HL-60 (cell line): ENCODE measurements around the gene METTL25B.

Experiments used
- POLR2AphosphoS5 ChIP-seq: IDR thresholded peaks from 2 replicates; pipeline ENCODE4 v1.6.1; 2012; ENCODE audit warnings: low read depth
- SPI1 ChIP-seq: IDR thresholded peaks from 2 replicates; pipeline ENCODE4 v1.6.1; 2012; ENCODE audit warnings: low read depth, mild to moderate bottlenecking, borderline replicate concordance
- TF ChIP-seq, protein P1 (sequence below): IDR thresholded peaks from one replicate; pipeline ENCODE4 v1.5.1; 2011; ENCODE audit warnings: low read length, control low read depth, inconsistent platforms; ENCODE audit not compliant: insufficient read depth

GRCh38 chr1:156773607-156774006 lies 45.3 kb downstream of the METTL25B start:
- TF ChIP-seq, protein P1, sequence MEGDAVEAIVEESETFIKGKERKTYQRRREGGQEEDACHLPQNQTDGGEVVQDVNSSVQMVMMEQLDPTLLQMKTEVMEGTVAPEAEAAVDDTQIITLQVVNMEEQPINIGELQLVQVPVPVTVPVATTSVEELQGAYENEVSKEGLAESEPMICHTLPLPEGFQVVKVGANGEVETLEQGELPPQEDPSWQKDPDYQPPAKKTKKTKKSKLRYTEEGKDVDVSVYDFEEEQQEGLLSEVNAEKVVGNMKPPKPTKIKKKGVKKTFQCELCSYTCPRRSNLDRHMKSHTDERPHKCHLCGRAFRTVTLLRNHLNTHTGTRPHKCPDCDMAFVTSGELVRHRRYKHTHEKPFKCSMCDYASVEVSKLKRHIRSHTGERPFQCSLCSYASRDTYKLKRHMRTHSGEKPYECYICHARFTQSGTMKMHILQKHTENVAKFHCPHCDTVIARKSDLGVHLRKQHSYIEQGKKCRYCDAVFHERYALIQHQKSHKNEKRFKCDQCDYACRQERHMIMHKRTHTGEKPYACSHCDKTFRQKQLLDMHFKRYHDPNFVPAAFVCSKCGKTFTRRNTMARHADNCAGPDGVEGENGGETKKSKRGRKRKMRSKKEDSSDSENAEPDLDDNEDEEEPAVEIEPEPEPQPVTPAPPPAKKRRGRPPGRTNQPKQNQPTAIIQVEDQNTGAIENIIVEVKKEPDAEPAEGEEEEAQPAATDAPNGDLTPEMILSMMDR: no peak
- TF ChIP-seq POLR2AphosphoS5 (no peak), SPI1 (no peak)
